HUES6 (cell line): Measurements from ENCODE around the gene GULP1.

Experiments
- H3K27ac ChIP-seq: 2 replicates; pipeline ENCODE4 v1.7.0; 2013; ENCODE audit warnings: low read depth, mild to moderate bottlenecking, low read length, inconsistent platforms
- H3K27me3 ChIP-seq: 2 replicates; pipeline ENCODE4 v1.6.1; 2013; ENCODE audit warnings: low read length; ENCODE audit not compliant: control insufficient read depth, insufficient read depth
- H3K36me3 ChIP-seq: 2 replicates; pipeline ENCODE4 v1.6.1; 2013; ENCODE audit warnings: low read length; ENCODE audit not compliant: control insufficient read depth, insufficient read depth
- H3K4me1 ChIP-seq: 2 replicates; pipeline ENCODE4 v1.6.1; 2013; ENCODE audit warnings: low read length; ENCODE audit not compliant: control insufficient read depth, insufficient read depth
- H3K4me3 ChIP-seq: 2 replicates; pipeline ENCODE4 v1.5.1; 2013; ENCODE audit warnings: low read depth, low read length
- H3K9ac ChIP-seq: one replicate; pipeline ENCODE4 v1.6.1; 2013; ENCODE audit warnings: mild to moderate bottlenecking, low read length
- H3K9me3 ChIP-seq: 2 replicates; pipeline ENCODE4 v1.6.1; 2013; ENCODE audit warnings: low read depth, low read length; ENCODE audit not compliant: control insufficient read depth, insufficient read depth

GULP1 gene

DNA sequence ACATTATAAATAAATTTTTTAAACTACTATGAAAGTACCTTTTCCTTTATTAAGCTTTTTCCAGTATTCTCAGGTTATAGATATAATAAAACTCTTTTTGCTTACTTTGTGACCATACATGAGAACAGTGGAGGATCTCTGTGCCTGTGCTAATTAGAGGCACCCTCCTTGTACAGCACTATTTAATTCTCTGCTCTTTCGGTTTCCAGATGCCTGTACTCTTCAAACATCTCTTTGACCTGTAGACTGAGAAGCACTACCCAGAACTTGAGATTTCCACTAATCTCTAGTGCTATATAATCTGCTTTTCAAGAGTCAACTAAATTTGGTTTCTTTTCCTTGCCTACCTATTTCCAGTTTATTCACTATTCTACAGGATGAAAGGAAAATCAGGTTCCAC is 131.1 kb downstream of the GULP1 start:
- no peak overlapping the region for H3K9ac ChIP-seq
- H3K36me3 ChIP-seq: no peaks in the 10 kb centered on the region; the same call in 1 of the 2 replicates
- no peak overlapping the region for H3K4me3 ChIP-seq
- H3K27ac ChIP-seq: no peak overlapping the region
- no peaks in the 10 kb centered on the region for H3K27me3 ChIP-seq
- H3K9me3 ChIP-seq: peaks cover 5% of the 10 kb centered on the region; the same call in 1 of the 2 replicates
- peaks cover 21% of the 10 kb centered on the region for H3K4me1 ChIP-seq

DNA sequence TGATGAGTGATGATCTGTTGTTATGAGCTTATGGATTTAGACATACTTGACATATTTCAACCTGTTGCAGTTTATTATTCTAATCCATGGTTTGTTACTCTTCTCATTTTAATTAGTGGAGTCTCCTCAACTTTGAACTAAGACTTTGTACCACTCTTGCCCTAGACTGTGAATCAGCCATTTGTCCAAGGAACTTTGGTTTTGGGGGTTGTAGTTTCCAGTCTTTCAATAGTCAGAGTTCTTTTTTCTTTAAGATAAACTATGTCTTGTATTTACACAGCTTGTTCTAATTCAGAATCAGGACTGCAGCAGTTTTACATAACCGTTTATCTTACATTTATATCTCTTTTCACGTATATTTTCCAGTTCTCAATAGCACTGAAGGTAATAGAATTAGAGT is 133.6 kb downstream of the GULP1 start:
- H3K36me3 ChIP-seq: no peaks in the 10 kb centered on the region; the same call in 1 of the 2 replicates
- peaks cover 21% of the 10 kb centered on the region for H3K4me1 ChIP-seq
- H3K9me3 ChIP-seq: peaks cover 5% of the 10 kb centered on the region; the same call in 1 of the 2 replicates
- H3K9ac ChIP-seq: no peak overlapping the region
- H3K27ac ChIP-seq: no peak overlapping the region
- no peak overlapping the region for H3K4me3 ChIP-seq
- no peaks in the 10 kb centered on the region for H3K27me3 ChIP-seq

DNA sequence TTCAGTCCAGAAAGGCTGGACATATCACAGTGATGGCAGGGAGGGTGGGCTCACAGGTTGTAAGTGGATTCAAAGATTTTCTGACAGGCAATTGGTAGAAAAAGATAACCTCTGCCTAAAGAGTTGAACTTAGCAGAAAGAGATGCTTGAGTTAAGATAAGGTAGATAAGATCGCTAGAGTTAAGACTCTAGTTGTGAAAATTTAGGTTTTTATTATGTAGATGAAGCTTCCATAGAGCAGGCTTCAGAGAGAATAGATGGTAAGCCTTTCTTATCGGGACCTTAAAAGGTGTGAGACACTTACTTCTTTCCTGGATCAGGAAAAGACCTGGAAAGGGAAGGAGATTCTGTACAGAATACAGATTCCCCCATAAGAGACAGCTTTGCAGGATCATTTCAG is 134.4 kb downstream of the GULP1 start:
- Histone ChIP-seq H3K27ac (no peak overlapping the region), H3K4me3 (no peak overlapping the region; the same call in 1 of the 2 replicates), H3K4me1 (peaks cover 18% of the 10 kb centered on the region), H3K9ac (no peak overlapping the region), H3K27me3 (no peaks in the 10 kb centered on the region), H3K36me3 (no peaks in the 10 kb centered on the region; the same call in 1 of the 2 replicates), H3K9me3 (no peaks in the 10 kb centered on the region; the same call in 1 of the 2 replicates)

DNA sequence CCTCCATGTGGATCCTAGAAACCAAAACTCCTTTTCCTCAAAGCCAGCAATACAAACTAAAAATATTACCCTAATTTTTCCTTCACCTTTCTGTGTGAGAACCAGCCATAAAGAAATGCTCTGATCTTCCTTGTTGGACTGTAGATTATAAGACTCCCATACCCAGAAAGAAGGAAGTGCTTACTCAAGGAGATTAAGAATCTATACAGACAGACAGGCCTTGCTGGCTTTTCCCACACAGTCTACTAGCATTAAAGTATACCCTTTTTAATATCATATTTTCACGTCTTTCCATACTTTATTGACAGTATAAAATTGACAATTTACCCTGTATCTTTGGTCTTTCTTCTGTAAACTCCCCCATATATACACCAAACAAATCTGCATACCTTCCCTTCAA is 139.0 kb downstream of the GULP1 start:
- no peaks in the 10 kb centered on the region; the same call in 1 of the 2 replicates for H3K9me3 ChIP-seq
- H3K9ac ChIP-seq: no peak overlapping the region
- peaks cover 18% of the 10 kb centered on the region for H3K4me1 ChIP-seq
- H3K27me3 ChIP-seq: no peaks in the 10 kb centered on the region
- H3K4me3 ChIP-seq: no peak overlapping the region
- no peaks in the 10 kb centered on the region; the same call in 1 of the 2 replicates for H3K36me3 ChIP-seq
- H3K27ac ChIP-seq: no peak overlapping the region

DNA sequence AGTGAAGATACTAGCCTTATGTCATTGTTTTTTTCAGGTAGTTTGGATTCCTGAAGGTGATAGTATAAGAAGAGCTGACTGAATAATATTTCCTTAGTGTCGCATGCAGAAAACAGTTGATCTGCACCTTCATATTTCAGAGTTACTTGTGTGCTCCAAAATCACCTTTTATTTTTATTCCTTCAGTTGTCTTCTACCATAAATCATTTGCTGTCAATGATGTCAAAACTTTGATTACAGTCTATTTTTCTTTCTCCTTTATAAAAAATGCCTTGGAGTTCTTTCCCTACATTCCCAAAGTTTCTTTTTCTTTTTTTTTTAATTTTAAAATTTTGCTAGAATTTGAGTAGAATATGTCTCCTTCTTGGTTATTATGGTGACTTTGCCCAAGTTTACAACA is 142.3 kb downstream of the GULP1 start:
- Histone ChIP-seq H3K27me3 (no peaks in the 10 kb centered on the region), H3K36me3 (no peaks in the 10 kb centered on the region), H3K9ac (no peak overlapping the region), H3K4me3 (no peak overlapping the region), H3K4me1 (peaks cover 11% of the 10 kb centered on the region; the same call in 1 of the 2 replicates), H3K27ac (no peak overlapping the region), H3K9me3 (peaks cover 3% of the 10 kb centered on the region; the same call in 1 of the 2 replicates)

DNA sequence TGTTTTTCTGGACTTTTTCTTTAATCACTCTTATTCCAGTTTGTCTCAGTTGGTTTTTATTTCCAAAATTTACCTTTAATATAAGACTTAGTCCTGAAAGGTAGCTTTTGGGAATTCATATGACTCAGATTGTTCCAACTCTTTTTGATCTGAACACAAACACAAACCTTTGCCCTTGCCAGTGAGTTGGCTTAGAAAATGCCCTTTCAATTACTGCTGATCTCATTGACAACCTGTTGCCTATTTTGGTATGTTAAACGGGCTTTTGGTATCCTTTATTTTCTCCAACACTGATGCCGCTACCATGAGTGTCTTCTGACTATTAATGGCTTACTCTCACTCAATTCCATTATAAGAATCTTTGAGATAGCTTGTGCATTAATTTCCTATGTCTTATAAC is 143.4 kb downstream of the GULP1 start:
- Histone ChIP-seq H3K9ac (no peak overlapping the region), H3K4me1 (peaks cover 21% of the 10 kb centered on the region), H3K4me3 (no peak overlapping the region), H3K36me3 (no peaks in the 10 kb centered on the region), H3K27me3 (no peaks in the 10 kb centered on the region), H3K27ac (no peak overlapping the region), H3K9me3 (peaks cover 3% of the 10 kb centered on the region; the same call in 1 of the 2 replicates)

DNA sequence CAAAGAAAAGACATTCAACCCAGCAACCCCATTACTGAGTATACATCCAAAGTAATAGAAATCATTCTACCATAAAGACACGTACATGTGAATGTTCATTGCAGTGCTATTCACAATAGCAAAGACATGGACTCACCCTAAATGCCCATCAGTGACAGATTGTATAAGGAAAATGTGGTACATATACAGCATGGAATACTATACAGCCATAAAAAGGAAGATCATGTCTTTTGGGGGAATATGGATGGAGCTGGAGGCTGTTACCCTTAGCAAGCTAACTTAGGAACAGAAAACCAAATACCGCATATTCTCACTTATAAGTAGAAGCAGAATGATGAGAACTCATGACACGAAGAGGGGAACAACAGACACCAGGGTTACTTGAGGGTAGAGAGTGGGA is 145.9 kb downstream of the GULP1 start:
- Histone ChIP-seq H3K36me3 (no peaks in the 10 kb centered on the region), H3K27ac (no peak overlapping the region), H3K4me1 (peaks cover 37% of the 10 kb centered on the region), H3K9me3 (0 out of 2 replicates have a peak, but pooled peaks cover 3% of the 10 kb centered on the region), H3K27me3 (no peaks in the 10 kb centered on the region), H3K9ac (no peak overlapping the region), H3K4me3 (no peak overlapping the region)

DNA sequence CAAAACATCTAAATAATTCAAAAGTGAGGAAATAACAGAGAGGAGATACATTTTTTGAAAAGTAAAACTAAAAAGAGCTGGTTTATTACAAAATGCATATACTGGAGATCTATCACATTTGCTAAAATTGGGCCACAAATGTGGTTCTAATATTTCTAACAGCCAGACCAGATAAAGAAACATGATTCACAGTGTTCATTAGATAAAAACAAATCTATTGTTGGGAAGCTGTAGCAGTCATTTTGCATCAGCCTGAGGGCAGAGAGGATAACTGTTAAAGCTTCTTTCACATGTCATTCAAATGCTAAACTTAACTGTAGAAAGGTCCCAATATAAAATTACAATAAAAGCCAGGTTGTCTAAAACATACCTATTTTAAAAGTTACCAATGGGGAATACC is 148.3 kb downstream of the GULP1 start:
- Histone ChIP-seq H3K4me3 (no peak overlapping the region), H3K36me3 (no peaks in the 10 kb centered on the region), H3K27me3 (no peaks in the 10 kb centered on the region), H3K27ac (0 out of 2 replicates have a peak overlapping the region, but pooled peaks have one; percentile 48), H3K9ac (no peak overlapping the region), H3K4me1 (peaks cover 31% of the 10 kb centered on the region), H3K9me3 (0 out of 2 replicates have a peak, but pooled peaks cover 3% of the 10 kb centered on the region)

DNA sequence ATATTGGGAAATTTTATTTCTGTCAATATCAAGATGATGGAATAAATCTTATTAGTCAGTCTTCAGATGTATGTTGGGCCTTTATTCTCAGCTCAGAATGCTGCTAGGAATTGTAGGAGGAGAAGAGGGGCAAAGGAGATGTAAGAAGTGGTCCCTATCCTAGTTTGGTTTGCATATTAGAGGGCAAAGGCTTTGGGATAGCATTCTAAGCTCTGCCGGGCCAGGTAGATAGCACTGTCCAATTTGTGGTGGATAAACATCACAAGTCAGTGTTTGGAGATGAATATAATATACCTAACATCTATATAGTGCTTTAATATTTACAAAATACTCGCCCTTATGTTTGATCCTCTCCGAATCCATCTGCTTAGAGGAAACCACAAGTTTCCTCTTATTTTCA is 149.2 kb downstream of the GULP1 start:
- Histone ChIP-seq H3K9me3 (0 out of 2 replicates have a peak, but pooled peaks cover 3% of the 10 kb centered on the region), H3K27ac (no peak overlapping the region), H3K4me3 (no peak overlapping the region), H3K36me3 (no peaks in the 10 kb centered on the region), H3K9ac (no peak overlapping the region), H3K4me1 (peaks cover 31% of the 10 kb centered on the region), H3K27me3 (no peaks in the 10 kb centered on the region)

DNA sequence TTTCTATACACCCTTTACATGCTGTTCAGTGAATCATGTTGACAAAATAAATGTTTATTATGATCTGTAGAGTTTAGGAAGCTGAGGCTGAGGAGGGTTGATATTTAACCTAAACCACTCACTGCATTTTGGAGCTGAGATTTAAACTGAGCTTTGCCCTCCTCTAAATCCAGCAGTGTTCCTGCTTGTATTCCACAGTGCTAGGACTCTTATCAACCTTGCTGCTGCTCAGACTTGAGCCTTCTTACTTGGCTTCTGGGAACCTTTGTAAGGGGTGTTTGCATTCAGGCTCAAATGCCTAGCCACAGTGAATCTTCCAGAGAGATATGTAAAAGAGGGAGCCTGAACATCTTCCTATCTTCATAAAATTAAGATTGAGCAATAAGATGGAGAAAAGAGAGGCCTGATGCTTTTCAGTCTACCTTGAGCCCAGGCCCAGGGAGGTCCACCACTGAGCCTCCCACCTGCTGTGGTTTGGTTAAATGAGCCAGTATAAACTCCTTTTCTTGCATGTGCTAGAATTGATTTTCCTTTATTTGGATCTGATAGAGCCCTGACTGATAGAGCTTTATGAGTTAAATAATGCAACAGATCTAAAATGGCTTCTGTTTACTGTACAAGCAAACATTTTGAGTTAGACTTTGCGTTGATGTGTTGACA is 149.7 kb downstream of the GULP1 start:
- no peaks in the 10 kb centered on the region for H3K27me3 ChIP-seq
- no peaks in the 10 kb centered on the region for H3K36me3 ChIP-seq
- H3K9me3 ChIP-seq: 0 out of 2 replicates have a peak, but pooled peaks cover 3% of the 10 kb centered on the region
- H3K27ac ChIP-seq: no peak overlapping the region
- peaks cover 31% of the 10 kb centered on the region for H3K4me1 ChIP-seq
- no peak overlapping the region for H3K9ac ChIP-seq
- no peak overlapping the region for H3K4me3 ChIP-seq

DNA sequence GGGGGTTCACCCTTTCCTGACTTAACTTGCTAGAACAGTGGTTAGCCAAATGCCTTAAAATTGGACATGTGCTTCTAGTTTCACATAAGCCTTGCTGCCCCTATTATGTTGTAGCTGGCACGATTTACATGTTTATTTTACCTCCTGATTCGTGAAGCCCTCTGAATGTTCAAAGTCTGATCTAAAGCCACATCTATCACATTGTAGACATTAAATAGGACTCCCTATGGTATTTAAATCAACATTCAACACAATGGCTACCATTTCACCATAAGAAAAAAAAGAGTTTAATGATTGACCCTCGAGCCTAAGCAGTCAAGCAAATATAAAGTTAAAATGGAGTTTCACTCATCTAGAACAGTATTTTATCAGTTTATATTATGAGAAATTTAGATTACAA is 151.5 kb downstream of the GULP1 start:
- no peaks in the 10 kb centered on the region for H3K9me3 ChIP-seq
- H3K9ac ChIP-seq: no peak overlapping the region
- H3K4me1 ChIP-seq: peaks cover 31% of the 10 kb centered on the region
- H3K36me3 ChIP-seq: 0 out of 2 replicates have a peak, but pooled peaks cover 2% of the 10 kb centered on the region
- H3K27ac ChIP-seq: no peak overlapping the region
- no peaks in the 10 kb centered on the region for H3K27me3 ChIP-seq
- H3K4me3 ChIP-seq: no peak overlapping the region
